NCI-H524 treated with DMSO at 0.1 percent for 48 hours (cell line): ENCODE measurements around the gene TNP2.

Experiments
- DNase-seq: peaks from one replicate; lab custom pipeline; 2025; lab: John Stamatoyannopoulos, UW

Gene TNP2

DNA sequence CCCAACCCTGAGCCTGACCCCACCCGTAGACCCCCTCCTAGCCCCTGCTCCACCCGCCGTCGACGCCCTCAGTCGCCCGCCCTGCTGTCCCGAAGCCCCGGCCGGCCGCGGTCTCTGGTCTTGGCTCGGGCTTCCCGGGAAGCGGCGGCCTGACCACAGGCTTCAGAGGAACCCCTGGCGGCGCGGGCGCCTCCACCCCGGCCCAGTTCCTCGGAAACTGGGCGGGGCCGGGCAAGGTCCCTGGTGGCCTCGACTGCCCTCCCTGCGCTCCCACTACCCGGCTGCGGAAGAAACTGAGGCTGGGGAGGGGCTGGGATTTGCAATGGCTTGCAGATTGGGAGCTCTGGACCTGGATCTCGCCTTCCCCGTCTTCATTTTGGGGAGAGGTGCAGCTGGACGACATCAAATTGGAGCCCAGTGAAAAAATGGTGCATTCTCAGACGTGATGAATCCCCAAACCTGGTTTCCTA is 12.4 kb downstream of the TNP2 start:
- no peak for DNase-seq

GRCh38 chr16:11255737-11256660 is 13.1 kb downstream of the TNP2 start, which contains the start of gene SOCS1:
Gene SOCS1 (minus strand): TSS chr16:11256204. CDS start chr16:11255478, 726 bp downstream.
- no peak for DNase-seq

DNA sequence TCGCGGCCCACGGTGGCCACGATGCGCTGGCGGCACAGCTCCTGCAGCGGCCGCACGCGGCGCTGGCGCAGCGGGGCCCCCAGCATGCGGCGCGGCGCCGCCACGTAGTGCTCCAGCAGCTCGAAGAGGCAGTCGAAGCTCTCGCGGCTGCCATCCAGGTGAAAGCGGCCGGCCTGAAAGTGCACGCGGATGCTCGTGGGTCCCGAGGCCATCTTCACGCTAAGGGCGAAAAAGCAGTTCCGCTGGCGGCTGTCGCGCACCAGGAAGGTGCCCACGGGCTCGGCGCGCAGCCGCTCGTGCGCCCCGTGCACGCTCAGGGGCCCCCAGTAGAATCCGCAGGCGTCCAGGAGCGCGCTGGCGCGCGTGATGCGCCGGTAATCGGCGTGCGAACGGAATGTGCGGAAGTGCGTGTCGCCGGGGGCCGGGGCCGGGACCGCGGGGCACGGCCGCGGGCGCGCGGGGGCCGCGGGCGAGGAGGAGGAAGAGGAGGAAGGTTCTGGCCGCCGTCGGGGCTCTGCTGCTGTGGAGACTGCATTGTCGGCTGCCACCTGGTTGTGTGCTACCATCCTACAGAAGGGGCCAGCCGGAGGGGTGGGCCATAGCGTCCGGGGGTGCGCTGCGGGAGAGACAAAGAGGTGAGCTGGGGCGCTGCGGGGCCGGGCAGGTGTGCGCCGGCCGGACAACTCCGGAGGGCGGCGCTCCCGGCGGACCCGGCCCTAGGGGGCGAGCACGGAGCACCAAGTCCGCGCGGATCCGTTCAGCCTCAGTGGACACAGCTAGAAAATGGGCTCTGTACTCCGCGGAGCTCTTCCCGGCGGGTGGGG is 14.0 kb downstream of the TNP2 start:
- no peak for DNase-seq

DNA sequence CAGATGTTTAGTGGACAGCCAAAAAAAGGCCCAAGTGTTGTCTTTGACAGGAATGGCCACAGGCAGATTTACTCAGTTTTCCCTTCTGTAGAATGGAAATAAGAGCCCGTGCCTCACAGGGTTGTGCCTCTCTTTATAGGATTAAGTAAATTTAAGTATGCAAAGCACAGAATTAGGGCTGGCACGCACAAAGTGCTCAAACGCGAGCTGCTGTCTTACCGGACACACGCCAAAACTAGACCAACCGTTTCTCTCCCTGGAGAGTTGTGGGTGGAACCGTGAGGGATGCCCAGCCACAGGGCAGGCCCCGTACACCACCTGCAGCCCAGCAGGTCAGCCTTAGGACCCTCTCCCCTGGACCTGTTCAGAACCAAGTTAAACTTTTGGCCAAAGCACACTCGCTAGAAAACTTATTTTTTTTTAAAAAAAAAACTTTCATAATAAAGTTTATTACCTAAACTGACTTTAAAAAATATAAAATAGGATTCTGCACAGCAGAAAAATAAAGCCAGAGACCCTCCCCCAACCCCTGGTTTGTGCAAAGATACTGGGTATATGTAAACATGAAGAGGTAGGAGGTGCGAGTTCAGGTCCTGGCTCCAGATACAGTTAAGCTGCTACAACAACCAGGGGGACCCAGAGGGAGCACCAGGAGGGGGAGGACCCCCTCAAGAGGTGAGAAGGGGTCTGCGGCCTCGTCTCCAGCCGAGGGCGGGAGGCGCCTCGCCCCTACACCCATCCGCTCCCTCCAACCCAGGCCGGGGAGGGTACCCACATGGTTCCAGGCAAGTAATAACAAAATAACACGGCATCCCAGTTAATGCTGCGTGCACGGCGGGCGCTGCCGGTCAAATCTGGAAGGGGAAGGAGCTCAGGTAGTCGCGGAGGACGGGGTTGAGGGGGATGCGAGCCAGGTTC is 14.9 kb downstream of the TNP2 start:
- no peak for DNase-seq

DNA sequence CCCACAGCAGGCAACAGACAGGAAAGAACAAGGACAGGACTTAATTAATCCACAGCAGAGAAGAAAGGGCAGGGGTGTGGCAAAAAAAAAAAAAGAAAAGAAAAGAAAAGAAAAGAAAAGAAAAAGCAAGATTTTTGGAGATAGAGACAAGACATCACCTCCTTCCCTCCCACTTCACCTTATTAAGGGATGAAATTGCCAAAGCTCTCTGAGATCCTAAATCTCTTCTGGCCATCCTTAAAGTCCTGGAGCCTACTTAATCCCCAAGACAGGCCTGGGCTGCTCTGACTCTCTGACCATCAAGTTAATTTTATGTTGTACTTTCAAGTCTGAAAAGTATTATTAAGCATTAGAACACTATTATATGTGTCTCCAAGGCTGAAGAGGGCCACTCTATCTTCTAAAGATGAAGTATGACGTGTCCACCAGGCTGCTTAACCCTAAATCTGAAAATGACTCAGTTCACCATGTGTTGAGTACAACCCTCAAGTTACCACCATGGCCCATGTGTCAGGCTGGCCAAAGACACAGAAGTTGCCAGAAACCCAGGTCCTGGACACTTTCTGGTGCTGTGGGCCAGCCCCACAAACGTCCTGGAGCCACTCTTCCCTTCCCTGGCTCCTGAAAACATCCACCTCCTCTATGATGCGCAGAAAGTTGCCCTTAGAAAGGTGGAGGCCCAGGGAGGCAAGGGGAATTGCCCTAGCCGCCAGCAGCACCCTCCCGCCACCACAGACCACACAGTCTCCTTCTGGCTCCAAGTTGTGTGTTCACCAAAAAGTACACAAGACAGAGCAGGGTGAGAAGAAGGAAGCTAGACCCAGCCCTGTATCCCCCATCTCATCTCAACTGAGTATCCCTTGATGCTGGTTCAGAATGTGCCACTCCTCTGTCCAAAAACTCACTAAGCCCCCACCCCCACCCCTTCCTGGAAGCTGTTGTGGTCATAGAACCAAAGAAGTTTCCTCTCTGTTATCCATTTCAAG is 15.8 kb downstream of the TNP2 start:
- no peak for DNase-seq

GRCh38 chr16:11252482-11252931 is 16.6 kb downstream of the TNP2 start:
- no peak for DNase-seq

GRCh38 chr16:11251525-11252481 is 17.3 kb downstream of the TNP2 start:
- DNase-seq: no peak

DNA sequence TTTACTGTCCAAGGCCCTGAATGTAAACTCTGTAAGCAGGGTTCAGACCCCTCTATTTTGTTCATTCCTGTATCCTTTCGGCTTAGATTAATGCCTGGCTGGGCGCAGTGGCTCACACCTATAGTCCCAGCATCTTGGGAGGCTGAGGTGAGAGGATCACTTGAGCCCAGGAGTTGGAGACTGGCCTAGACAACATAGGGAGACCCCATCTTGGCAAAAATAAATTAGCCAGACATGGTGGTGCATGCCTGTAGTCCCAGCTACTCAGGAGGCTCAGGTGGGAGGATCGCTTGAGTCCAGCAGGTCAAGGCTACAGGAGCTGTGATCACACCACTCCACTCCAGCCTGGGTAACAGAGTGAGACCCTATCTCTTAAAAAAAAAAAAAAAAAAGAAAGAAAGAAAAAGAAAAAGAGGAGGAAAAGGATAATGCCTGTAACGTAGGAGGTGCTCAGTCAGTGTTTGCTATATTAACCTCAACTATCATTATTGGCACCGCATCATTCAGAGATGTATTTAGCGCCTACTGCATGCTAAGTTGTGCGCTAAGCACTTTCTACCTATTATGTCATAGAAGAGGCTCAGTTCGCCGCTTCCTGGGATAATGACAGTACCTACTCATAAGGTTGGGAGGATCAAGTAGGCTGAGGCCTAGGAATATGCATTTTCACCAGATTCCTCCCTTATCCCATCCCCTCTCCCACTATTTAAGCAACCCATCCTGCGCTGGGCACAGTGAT is 18.2 kb downstream of the TNP2 start:
- DNase-seq: no peak

DNA sequence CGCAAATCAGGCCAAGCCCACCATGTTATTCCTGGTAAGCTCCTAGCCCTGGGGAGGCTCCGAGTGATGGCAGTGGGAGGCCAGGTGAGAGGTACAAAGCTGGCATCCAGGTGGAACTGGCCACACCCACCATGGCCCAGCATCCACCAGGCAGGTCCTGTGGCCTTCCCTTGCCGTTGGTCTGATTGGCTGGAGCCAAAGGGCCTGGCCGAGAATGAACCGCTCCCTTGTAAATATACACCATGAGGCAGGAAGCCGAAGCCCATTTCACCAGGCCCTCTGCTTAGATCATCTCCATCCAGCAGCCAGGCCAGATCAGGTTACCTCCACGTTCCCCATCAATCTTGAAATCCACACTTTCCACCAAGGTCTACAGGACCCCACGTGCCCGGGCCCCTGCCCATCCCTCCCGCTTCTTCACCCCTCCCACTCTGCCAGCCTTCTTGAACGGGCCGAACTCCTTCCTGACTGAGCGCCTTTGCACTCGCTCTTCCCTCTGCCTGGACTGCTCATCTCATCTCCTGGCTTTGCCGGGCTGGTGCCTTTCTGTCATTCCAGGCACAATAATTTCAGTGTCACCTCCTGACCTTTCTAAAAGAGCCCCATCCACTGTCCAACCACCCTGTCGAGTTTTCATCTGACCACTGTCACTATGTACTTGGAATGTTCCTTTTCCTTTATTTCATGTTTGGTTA is 18.9 kb downstream of the TNP2 start:
- DNase-seq: no peak

DNA sequence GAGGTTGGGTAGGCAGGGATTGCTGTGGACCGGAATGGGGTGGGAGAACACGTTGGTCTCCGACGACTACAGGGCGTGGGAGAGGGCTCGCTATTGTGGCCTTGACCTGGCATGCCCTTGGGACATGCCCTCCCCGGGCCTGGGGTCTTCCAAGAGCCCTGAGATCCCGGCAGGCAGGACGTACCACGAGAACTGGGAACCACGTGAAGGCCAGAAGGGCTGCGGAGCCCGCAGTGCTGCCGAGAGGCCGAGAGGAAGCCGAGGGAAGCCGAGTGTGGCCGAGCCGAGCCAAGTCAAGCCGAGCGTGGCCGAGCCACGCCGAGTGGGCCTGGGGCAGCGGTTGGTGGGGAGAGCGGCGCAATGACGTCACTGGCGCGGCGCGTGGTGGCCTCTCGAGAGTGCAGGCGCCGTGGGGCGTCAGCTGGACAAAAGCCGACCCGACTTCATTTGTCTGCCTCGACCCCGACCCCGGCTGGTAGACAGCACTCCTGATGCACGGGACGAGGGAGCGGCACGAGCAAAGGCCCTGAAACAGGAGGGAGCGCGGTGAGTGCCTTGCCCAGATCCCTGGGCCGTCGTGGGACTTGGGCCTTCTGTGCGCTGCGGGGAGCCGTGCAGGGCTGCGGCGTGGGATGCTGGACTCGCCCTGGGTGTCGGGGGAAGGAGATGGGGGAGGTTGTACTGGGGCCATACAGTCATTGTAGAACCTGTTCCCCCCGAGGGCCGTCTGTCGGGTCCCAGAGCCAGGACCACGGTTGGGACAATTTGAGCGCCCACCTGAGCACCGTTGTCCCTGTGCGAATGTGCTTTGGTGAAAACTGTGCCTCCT is 19.7 kb downstream of the TNP2 start:
- DNase-seq: no peak

DNA sequence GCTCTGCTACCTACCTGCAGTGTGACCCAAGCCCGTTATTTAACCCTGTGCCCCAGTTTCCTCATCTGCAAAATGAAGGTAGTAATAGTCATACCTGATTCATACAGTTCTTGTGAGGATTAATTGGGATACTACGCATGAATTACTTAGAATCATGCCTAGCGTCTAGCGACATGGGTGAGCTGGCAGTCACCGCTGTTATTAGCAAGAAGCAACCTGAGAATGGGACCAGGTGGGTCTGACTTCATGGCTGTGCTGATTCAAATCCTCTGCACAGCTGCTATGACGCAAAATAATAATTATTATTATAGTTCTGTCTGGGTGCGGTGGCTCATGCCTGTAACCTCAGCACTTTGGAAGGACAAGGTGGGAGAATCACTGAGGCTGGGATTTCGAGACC is 21.0 kb downstream of the TNP2 start:
- no peak for DNase-seq

GRCh38 chr16:11245988-11246387 is 23.1 kb downstream of the TNP2 start:
- DNase-seq: no peak

GRCh38 chr16:11245222-11245737 is 23.8 kb downstream of the TNP2 start:
- no peak for DNase-seq

GRCh38 chr16:11242658-11243057 is 26.5 kb downstream of the TNP2 start:
- DNase-seq: peak; percentile 57

- DNase-seq: no peak
These were observed 27.5 kb downstream of the TNP2 start for GRCh38 chr16:11241480-11242204.
